Endodermal cell (in vitro differentiated cells): ENCODE measurements around the gene PRXL2C. TPM values are rescaled to one million over a fixed set of nuclear protein-coding genes. Genes with fewer than 3 reads are reported as not detected.

Experiments
- DNase-seq: peaks from one replicate; pipeline ENCODE4 v3.0.0-alpha.2; 2017
- H3K27ac ChIP-seq: 2 replicates; pipeline ENCODE4 v1.5.1; 2013; ENCODE audit warnings: mild to moderate bottlenecking, low read depth, low read length, moderate library complexity
- H3K27me3 ChIP-seq: 2 replicates; pipeline ENCODE4 v1.6.1; 2013; ENCODE audit warnings: mild to moderate bottlenecking, low read length, moderate library complexity; ENCODE audit not compliant: insufficient read depth, control insufficient read depth, poor library complexity, severe bottlenecking
- H3K36me3 ChIP-seq: 2 replicates; pipeline ENCODE4 v1.7.0; 2013; ENCODE audit warnings: mild to moderate bottlenecking, low read length, moderate library complexity; ENCODE audit not compliant: control insufficient read depth, insufficient read depth
- H3K4me1 ChIP-seq: one replicate; pipeline ENCODE4 v1.7.0; 2013; ENCODE audit warnings: low read length; ENCODE audit not compliant: control insufficient read depth, insufficient read depth
- H3K4me3 ChIP-seq: 2 replicates; pipeline ENCODE4 v1.5.1; 2013; ENCODE audit warnings: mild to moderate bottlenecking, low read length, moderate library complexity
- H3K9ac ChIP-seq: 2 replicates; pipeline ENCODE4 v1.6.1; 2013; ENCODE audit warnings: mild to moderate bottlenecking, low read length, moderate library complexity; ENCODE audit not compliant: poor library complexity, severe bottlenecking; ENCODE audit errors: extremely low read depth
- H3K9me3 ChIP-seq: 2 replicates; pipeline ENCODE4 v1.6.1; 2013; ENCODE audit warnings: mild to moderate bottlenecking, low read length, moderate library complexity; ENCODE audit not compliant: control insufficient read depth
- H3K27ac Mint-ChIP-seq: 2 replicates; pipeline ENCODE4 v1.8.0; 2020; ENCODE audit warnings: mixed read lengths
- H3K27me3 Mint-ChIP-seq: 2 replicates; pipeline ENCODE4 v1.8.0; 2021; ENCODE audit warnings: mild to moderate bottlenecking, mixed read lengths; ENCODE audit not compliant: insufficient read depth
- H3K36me3 Mint-ChIP-seq: 2 replicates; pipeline ENCODE4 v1.8.0; 2020; ENCODE audit warnings: low read depth, mixed read lengths
- H3K4me1 Mint-ChIP-seq: 2 replicates; pipeline ENCODE4 v1.8.0; 2020; ENCODE audit warnings: mixed read lengths
- H3K4me3 Mint-ChIP-seq: 2 replicates; pipeline ENCODE4 v1.8.0; 2020; ENCODE audit warnings: mild to moderate bottlenecking, moderate library complexity, mixed read lengths
- H3K9me3 Mint-ChIP-seq: 2 replicates; pipeline ENCODE4 v1.8.0; 2020; ENCODE audit warnings: mild to moderate bottlenecking, mixed read lengths
- WGBS, 2 experiments: methylation state at CpG; one replicate each; pipeline versions ENCODE4 v1.1.5 to v1.1.7; 2013; ENCODE audit warnings: missing lambda C conversion rate in 2 of 2, mixed read lengths in 1 of 2; ENCODE audit not compliant: insufficient coverage in 1 of 2, insufficient read length in 1 of 2; 5-methylcytosine and 5-hydroxymethylcytosine counted together
- total RNA-seq, 2 donors: library from RNA; stranded (reverse); fragmentation: NEBNext Ultra II Directional in 1 of 2; extraction: Animal tissue kit (Norgen Biotek cat#: 25700) in 1 of 2; gene quantifications; 2 replicates in 1 of 2; 3 replicates in 1 of 2; pipeline ENCODE4 v1.2.1, GENCODE V29; 2021
- TF ChIP-seq, protein P1 (sequence below): fragments of 200-600 bp; sonication (generic); conservative IDR thresholded peaks from 2 replicates; pipeline ENCODE4 v1.5.0; 2021; ENCODE audit warnings: antibody characterized with exemption, mild to moderate bottlenecking

Gene PRXL2C
- total RNA-seq, 2 donors from 2014 or later, result 2.5 to 4.9 TPM

DNA sequence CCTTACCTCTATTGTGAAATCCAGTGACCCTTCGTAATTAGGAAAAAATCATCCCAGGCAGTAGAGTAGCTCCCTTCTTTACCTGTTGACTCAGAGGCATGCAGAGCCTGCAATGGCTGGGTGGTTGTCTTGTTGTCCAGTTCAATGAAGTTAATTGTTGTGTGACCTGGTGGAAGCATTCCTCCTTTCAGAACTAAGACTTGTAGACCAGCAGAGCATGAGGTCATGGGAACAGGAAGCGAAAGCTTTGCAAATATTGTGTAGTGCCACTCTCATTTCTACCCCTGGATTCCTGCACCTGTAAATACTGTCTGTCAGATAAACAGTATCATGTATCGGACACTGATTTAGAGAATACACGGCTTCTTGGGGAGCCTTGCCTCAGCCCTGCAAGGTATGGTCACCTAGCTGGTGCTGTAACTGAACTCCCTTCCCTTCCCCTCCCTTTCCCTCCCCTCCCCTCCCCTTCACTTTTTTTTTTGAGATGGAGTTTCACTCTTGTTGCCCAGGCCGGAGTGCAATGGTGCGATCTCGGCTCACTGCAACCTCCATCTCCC lies 5.7 kb upstream of the PRXL2C start:
- TF ChIP-seq, protein P1, sequence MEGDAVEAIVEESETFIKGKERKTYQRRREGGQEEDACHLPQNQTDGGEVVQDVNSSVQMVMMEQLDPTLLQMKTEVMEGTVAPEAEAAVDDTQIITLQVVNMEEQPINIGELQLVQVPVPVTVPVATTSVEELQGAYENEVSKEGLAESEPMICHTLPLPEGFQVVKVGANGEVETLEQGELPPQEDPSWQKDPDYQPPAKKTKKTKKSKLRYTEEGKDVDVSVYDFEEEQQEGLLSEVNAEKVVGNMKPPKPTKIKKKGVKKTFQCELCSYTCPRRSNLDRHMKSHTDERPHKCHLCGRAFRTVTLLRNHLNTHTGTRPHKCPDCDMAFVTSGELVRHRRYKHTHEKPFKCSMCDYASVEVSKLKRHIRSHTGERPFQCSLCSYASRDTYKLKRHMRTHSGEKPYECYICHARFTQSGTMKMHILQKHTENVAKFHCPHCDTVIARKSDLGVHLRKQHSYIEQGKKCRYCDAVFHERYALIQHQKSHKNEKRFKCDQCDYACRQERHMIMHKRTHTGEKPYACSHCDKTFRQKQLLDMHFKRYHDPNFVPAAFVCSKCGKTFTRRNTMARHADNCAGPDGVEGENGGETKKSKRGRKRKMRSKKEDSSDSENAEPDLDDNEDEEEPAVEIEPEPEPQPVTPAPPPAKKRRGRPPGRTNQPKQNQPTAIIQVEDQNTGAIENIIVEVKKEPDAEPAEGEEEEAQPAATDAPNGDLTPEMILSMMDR, result no peak
- 81 to 93% methylated on average over 6 to 7 of the region's 7 CpGs for WGBS, 2 experiments

DNA sequence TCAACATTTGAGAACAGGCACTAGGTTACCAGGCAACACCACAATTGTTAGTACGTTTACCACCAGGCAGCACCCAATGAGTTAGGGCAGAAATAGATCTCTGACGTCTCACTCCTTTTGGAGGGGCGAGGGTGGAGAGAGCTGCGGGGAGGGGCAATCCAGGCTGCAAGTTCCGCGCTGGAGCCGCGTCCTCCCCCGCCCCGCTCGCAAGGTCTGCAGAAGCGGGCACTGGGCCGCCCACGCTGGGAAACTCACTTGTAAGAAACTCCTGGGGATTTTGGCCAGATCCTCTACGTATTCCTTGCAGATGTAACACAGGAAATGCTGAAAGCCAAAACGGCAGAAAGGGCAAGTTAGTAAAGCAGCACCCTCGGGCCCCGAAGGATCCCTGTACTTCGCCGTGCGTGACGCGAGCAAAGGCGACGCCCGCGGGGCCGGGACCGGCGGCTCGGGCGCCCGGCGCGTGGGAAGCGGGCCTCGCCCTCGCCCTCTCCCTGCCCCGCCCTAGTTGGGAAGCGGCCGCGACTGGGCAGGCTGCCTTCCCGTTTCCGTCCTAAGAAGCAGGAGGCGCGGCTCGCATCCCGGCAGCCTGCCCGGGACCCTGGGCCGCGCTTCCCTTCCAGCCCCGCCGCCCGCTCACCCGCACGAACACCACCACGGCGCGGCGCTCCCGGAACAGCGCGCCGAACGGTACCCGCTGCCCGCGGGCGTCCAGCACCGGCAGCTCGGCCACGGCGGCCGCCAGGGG lies 493 bp downstream of the PRXL2C start:
- Histone ChIP-seq H3K27me3 (peaks cover 21% of the 10 kb centered on the region), H3K4me1 (no peaks in the 10 kb centered on the region), H3K36me3 (peaks cover 9% of the 10 kb centered on the region), H3K9me3 (no peaks in the 10 kb centered on the region), H3K27ac (no peak overlapping the region), H3K9ac (peak overlapping the region; percentile 60), H3K4me3 (peak overlapping the region; percentile 80)
- H3K27ac Mint-ChIP-seq, result peak overlapping the region; percentile 88
- no peaks in the 10 kb centered on the region for H3K4me1 Mint-ChIP-seq
- TF ChIP-seq, protein P1, result peak; percentile 41
- no peaks in the 10 kb centered on the region for H3K9me3 Mint-ChIP-seq
- 0 to 1% methylated on average over 35 to 74 of the region's 74 CpGs for WGBS, 2 experiments
- peak overlapping the region; percentile 76 for H3K4me3 Mint-ChIP-seq
- H3K27me3 Mint-ChIP-seq, result peaks cover 15% of the 10 kb centered on the region
- DNase-seq, result peak; percentile 86
- H3K36me3 Mint-ChIP-seq, result no peaks in the 10 kb centered on the region

More for the DNA sequence above, 5.7 kb upstream of the PRXL2C start:
- H3K9ac ChIP-seq, result no peak overlapping the region
- no peak overlapping the region for H3K27ac ChIP-seq
- no peaks in the 10 kb centered on the region for H3K9me3 ChIP-seq
- Mint-ChIP-seq H3K36me3 (no peaks in the 10 kb centered on the region), H3K27ac (no peak overlapping the region), H3K4me1 (no peaks in the 10 kb centered on the region), H3K27me3 (peaks cover 15% of the 10 kb centered on the region), H3K4me3 (no peak overlapping the region), H3K9me3 (no peaks in the 10 kb centered on the region)
- peak; percentile 18 for DNase-seq
- H3K27me3 ChIP-seq, result peaks cover 21% of the 10 kb centered on the region
- H3K36me3 ChIP-seq, result no peaks in the 10 kb centered on the region
- no peaks in the 10 kb centered on the region for H3K4me1 ChIP-seq
- no peak overlapping the region for H3K4me3 ChIP-seq

DNA sequence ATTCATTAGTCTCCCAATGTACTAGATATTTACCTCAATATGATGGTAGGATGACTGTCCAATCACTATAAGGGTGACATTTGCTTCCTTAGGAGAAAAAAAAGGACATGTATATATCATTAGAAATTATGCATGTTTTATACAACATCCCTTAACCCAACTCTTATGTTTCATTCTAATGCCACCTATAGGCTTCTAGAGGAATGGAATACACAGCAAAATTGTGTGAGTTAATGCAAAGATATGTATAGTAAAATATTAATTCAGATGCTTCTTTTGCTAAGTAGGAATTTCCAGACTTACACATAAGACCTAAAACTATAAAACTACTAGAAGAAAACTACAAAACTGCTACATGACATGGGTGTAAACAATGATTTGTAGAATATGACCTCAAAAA lies 3.5 kb downstream of the PRXL2C start:
- Mint-ChIP-seq H3K4me1 (no peaks in the 10 kb centered on the region), H3K36me3 (peaks cover 5% of the 10 kb centered on the region), H3K9me3 (no peaks in the 10 kb centered on the region), H3K27me3 (peaks cover 2% of the 10 kb centered on the region), H3K27ac (no peak overlapping the region), H3K4me3 (no peak overlapping the region)
- Histone ChIP-seq H3K27ac (no peak overlapping the region), H3K27me3 (peaks cover 9% of the 10 kb centered on the region), H3K9me3 (no peaks in the 10 kb centered on the region), H3K4me1 (no peaks in the 10 kb centered on the region), H3K4me3 (no peak overlapping the region), H3K36me3 (peaks cover 9% of the 10 kb centered on the region), H3K9ac (no peak overlapping the region)
- DNase-seq, result no peak
- TF ChIP-seq, protein P1, result peak; percentile 67
